Keratinocyte (primary cell): ENCODE measurements around the gene WASF2. TPM values are rescaled to one million over a fixed set of nuclear protein-coding genes. Genes with fewer than 3 reads are reported as not detected.

ENCODE experiments used
- DNase-seq: peaks from one replicate; pipeline ENCODE4 v3.0.0-alpha.2; 2011; ENCODE audit warnings: low read depth, missing footprints, low spot score
- FAIRE-seq: peaks from 2 replicates; lab custom pipeline; 2011; peaks lifted over from hg19 to GRCh38; lab: Jason Lieb, UNC
- H2AFZ ChIP-seq: 2 replicates; pipeline ENCODE4 v1.6.0; 2012; ENCODE audit warnings: low read length, control low read depth, inconsistent platforms; ENCODE audit not compliant: control insufficient read depth
- H3K27ac ChIP-seq: 2 replicates; pipeline ENCODE4 v1.5.1; 2011; ENCODE audit warnings: low read length; ENCODE audit not compliant: control insufficient read depth, insufficient read depth
- H3K27me3 ChIP-seq: 3 replicates; pipeline ENCODE4 v1.6.0; 2011; ENCODE audit warnings: low read length; ENCODE audit not compliant: control insufficient read depth, insufficient read depth; ENCODE audit errors: extremely low read depth
- H3K36me3 ChIP-seq, 2 experiments: 2 replicates in 1 of 2; 3 replicates in 1 of 2; pipeline ENCODE4 v1.5.1; 2011; ENCODE audit warnings: low read length in 2 of 2, mild to moderate bottlenecking in 1 of 2; ENCODE audit not compliant: control insufficient read depth in 2 of 2, insufficient read depth in 2 of 2; ENCODE audit errors: extremely low read depth in 1 of 2
- H3K4me1 ChIP-seq: 3 replicates; pipeline ENCODE4 v1.5.1; 2011; ENCODE audit warnings: low read length; ENCODE audit not compliant: control insufficient read depth, insufficient read depth; ENCODE audit errors: extremely low read depth
- H3K4me2 ChIP-seq: 3 replicates; pipeline ENCODE4 v1.6.0; 2011; ENCODE audit warnings: low read depth, low read length; ENCODE audit not compliant: control insufficient read depth, insufficient read depth; ENCODE audit errors: extremely low read depth
- H3K4me3 ChIP-seq, 3 experiments: fragments of 200-600 bp in 1 of 3; sonication (generic) in 1 of 3; 2 replicates in 2 of 3; 3 replicates in 1 of 3; pipeline ENCODE4 v1.5.1; 2011 to 2016; ENCODE audit warnings: low read length in 3 of 3, mild to moderate bottlenecking in 3 of 3, control low read depth in 2 of 3, inconsistent platforms in 1 of 3, low read depth in 1 of 3, mixed read lengths in 1 of 3, mixed run types in 1 of 3, moderate library complexity in 1 of 3; ENCODE audit not compliant: control insufficient read depth in 2 of 3, insufficient read depth in 2 of 3; ENCODE audit errors: extremely low read depth in 1 of 3
- H3K79me2 ChIP-seq: 2 replicates; pipeline ENCODE4 v1.6.0; 2012; ENCODE audit warnings: low read length; ENCODE audit not compliant: control insufficient read depth, insufficient read depth
- H3K9ac ChIP-seq: 3 replicates; pipeline ENCODE4 v1.6.0; 2011; ENCODE audit warnings: low read length; ENCODE audit not compliant: control insufficient read depth, insufficient read depth; ENCODE audit errors: extremely low read depth
- H3K9me1 ChIP-seq: 3 replicates; pipeline ENCODE4 v1.6.0; 2011; ENCODE audit warnings: low read length; ENCODE audit not compliant: control insufficient read depth, insufficient read depth; ENCODE audit errors: extremely low read depth
- H3K9me3 ChIP-seq: 2 replicates; pipeline ENCODE4 v1.5.1; 2012; ENCODE audit warnings: low read depth, low read length; ENCODE audit not compliant: control insufficient read depth
- H4K20me1 ChIP-seq: 3 replicates; pipeline ENCODE4 v1.6.0; 2011; ENCODE audit warnings: low read length; ENCODE audit not compliant: control insufficient read depth, insufficient read depth; ENCODE audit errors: extremely low read depth
- EZH2 ChIP-seq: IDR thresholded peaks from one replicate; pipeline ENCODE4 v1.6.1; 2012; ENCODE audit warnings: inconsistent platforms, mild to moderate bottlenecking, low read length, moderate library complexity
- dilution Hi-C: fragments of 300-500 bp; cut with MboI; formaldehyde crosslinking; loops from one replicate; pipeline ENCODE4 v1.7.0; 2020; ENCODE audit warnings: low sequenced_read_pairs; ENCODE audit not compliant: extremely low pct_ligation_motif_present
- polyA plus RNA-seq, 5 experiments: library from polyadenylated mRNA; depleted of rRNA in 3 of 5; stranded (reverse) in 3 of 5; stranded (forward) in 1 of 5; unstranded in 1 of 5; fragments of >200 nt; gene quantifications; 1 replicate in 1 of 5; 2 replicates in 3 of 5; 3 replicates in 1 of 5; pipeline versions ENCODE4 v1.2.1 to v1.2.3, GENCODE V29; 2011 to 2012; ENCODE audit warnings: missing spikeins in 2 of 5, low read depth in 1 of 5, low replicate concordance in 1 of 5
- TF ChIP-seq, protein P1 (sequence below), 3 experiments: IDR thresholded peaks in 1 of 3; conservative IDR thresholded peaks in 1 of 3; optimal IDR thresholded peaks in 1 of 3; 2 replicates in 2 of 3; 3 replicates in 1 of 3; pipeline versions ENCODE3 to v1.5.1; 2011; ENCODE audit warnings: low read length in 3 of 3, mild to moderate bottlenecking in 3 of 3, moderate library complexity in 2 of 3, control low read depth in 1 of 3, inconsistent platforms in 1 of 3; ENCODE audit not compliant: insufficient read depth in 2 of 3; ENCODE audit errors: extremely low read depth in 1 of 3

The WASF2 gene
- polyA plus RNA-seq, 1 donor (not counting 4 experiments of a cell fraction or from before 2014, with no cell fraction given) = 42.9 TPM

DNA sequence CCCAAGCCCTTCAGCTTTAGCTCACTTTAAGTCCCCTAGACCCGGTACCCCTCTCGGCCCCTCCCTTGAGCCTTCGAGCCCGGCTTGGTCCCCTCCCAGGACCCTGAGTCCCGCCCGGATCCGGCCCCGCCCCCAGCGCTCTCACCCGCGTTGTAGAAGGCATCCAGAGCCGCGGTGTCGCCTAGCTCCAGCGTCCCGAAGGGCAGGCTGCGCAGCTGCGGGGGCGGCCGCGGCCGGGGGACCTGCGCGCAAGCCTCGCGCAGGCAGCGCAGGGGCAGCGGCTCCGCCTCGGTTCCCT is 123.9 kb downstream of the WASF2 start:
- DNase-seq = no peak
- Histone ChIP-seq H3K4me1 (peaks cover 31% of the 10 kb centered on the region), H3K9me3 (no peaks in the 10 kb centered on the region), H2AFZ (peak overlapping the region; percentile 20), H3K27ac (peak overlapping the region; percentile 78), H3K36me3 (peaks cover 13 to 16% of the 10 kb centered on the region in 2 experiments), H3K27me3 (no peaks in the 10 kb centered on the region), H3K79me2 (peaks cover 12% of the 10 kb centered on the region), H3K4me3 (peak overlapping the region; percentile 65 to 89 (median 68)), H3K9ac (peak overlapping the region; percentile 88), H3K4me2 (peak overlapping the region; percentile 86), H3K9me1 (no peaks in the 10 kb centered on the region), H4K20me1 (no peaks in the 10 kb centered on the region)
- no peak for TF ChIP-seq EZH2
- no peak for FAIRE-seq
- dilution Hi-C loops = no loop called here

DNA sequence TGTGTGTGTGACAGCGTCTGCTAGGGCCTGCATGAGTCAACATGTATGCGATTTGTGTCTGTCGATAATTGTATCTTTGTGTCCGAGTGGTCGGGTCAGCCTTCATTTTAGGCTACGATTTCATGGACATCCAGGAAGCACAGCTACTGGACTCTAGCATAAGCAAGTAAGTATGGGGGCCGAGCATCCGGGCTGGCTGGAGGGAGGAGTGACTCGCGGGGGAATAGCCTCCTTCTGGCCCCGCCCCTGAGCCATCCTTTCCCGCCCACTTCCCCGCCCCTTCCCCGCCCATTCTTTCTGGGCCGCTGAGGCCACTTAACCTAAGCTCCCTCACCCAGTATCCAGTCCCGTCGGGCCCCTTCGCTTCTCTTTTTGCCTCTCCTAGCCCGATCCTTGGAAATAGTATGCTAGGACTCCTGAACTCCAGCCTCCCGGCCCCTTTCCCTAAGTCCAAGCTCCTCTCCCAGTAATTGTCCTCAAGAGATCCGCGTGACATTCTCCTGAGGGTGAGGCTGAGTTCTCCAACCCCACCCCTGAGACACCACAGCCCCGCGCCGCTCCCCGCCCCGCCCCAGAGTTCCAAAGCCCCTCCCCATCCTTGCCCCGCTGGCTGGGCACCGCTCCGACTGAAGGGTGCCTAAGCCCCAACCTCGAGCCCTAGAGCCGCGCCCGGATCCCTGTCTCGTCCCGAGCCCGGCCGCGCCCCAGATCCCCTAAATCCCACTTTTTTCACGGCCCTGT is 124.4 kb downstream of the WASF2 start:
- peaks cover 31% of the 10 kb centered on the region for H3K4me1 ChIP-seq
- TF ChIP-seq EZH2 = no peak
- H3K4me3 ChIP-seq = peak overlapping the region; percentile 65 to 89 (median 68)
- H3K9ac ChIP-seq = peak overlapping the region; percentile 88
- peak overlapping the region; percentile 83 for H2AFZ ChIP-seq
- no peaks in the 10 kb centered on the region for H3K9me1 ChIP-seq
- FAIRE-seq (peak; percentile 79), DNase-seq (no peak)
- dilution Hi-C loops = no loop called here
- peak overlapping the region; percentile 86 for H3K4me2 ChIP-seq
- peak overlapping the region; percentile 78 for H3K27ac ChIP-seq
- H3K9me3 ChIP-seq = no peaks in the 10 kb centered on the region
- peaks cover 12% of the 10 kb centered on the region for H3K79me2 ChIP-seq
- peaks cover 15 to 16% of the 10 kb centered on the region in 2 experiments for H3K36me3 ChIP-seq
- no peaks in the 10 kb centered on the region for H4K20me1 ChIP-seq
- H3K27me3 ChIP-seq = no peaks in the 10 kb centered on the region

DNA sequence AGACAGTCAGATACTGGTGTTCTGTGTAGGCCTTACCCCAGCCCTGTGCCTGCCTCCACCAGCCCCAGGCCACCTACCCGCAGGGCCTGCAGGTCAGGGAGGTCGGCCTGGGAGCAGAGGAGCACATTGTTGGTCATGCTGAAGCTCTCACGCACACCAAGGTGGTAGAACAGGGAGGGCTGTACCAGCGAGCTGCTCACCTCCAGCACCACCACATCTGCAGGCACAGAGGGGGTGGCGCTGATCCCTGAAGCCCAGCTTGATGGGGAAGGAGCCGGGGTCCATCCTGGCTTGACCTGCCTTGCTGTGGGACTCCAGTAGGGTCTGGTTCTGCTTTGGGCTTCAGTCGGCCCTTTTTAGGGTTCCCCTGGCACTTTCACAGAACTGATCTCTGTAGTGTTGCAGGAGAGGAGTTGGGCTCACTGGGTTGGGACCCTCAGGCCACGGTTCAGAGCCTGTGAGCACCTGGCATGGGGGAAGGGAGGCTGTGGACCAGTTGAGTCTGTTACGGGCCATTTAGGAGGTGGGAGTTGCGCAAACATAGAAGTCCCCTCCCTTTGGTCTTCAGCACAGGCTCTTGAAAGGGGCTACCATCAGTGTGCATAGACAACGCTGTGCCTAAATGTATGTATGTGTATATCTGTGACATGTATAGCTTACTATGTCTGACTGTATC is 125.1 kb downstream of the WASF2 start:
- DNase-seq (no peak), FAIRE-seq (no peak)
- Histone ChIP-seq H3K9me1 (no peaks in the 10 kb centered on the region), H3K27ac (peak overlapping the region; percentile 78), H3K36me3 (peaks cover 16 to 18% of the 10 kb centered on the region in 2 experiments), H3K4me2 (peak overlapping the region; percentile 86), H3K4me1 (peaks cover 31% of the 10 kb centered on the region), H3K27me3 (no peaks in the 10 kb centered on the region), H2AFZ (peak overlapping the region; percentile 64), H4K20me1 (no peaks in the 10 kb centered on the region), H3K9me3 (no peaks in the 10 kb centered on the region), H3K9ac (peak overlapping the region; percentile 88), H3K4me3 (peak overlapping the region; percentile 65 to 89 (median 68)), H3K79me2 (peaks cover 12% of the 10 kb centered on the region)
- dilution Hi-C loops = no loop called here
- no peak for TF ChIP-seq EZH2
- TF ChIP-seq, protein P1, sequence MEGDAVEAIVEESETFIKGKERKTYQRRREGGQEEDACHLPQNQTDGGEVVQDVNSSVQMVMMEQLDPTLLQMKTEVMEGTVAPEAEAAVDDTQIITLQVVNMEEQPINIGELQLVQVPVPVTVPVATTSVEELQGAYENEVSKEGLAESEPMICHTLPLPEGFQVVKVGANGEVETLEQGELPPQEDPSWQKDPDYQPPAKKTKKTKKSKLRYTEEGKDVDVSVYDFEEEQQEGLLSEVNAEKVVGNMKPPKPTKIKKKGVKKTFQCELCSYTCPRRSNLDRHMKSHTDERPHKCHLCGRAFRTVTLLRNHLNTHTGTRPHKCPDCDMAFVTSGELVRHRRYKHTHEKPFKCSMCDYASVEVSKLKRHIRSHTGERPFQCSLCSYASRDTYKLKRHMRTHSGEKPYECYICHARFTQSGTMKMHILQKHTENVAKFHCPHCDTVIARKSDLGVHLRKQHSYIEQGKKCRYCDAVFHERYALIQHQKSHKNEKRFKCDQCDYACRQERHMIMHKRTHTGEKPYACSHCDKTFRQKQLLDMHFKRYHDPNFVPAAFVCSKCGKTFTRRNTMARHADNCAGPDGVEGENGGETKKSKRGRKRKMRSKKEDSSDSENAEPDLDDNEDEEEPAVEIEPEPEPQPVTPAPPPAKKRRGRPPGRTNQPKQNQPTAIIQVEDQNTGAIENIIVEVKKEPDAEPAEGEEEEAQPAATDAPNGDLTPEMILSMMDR (optimal IDR thresholded peaks at IDR 0.05 in 1 of 3, IDR thresholded peaks at IDR 0.05 in 1 of 3, conservative IDR thresholded peaks at IDR 0.05 in 1 of 3; ENCODE audit: extremely low read depth in 1 of 3, insufficient read depth in 2 of 3, low read length in 3 of 3) = no peak
